Right atrium auricular region (tissue), 2 donors: Measurements from ENCODE around the gene DAZAP2. TPM values are rescaled to one million over a fixed set of nuclear protein-coding genes. Genes with fewer than 3 reads are reported as not detected.

Experiments
- DNase-seq: peaks from one replicate; pipeline ENCODE4 v3.0.0-alpha.2; 2019; ENCODE audit warnings: low spot score
- H3K27ac ChIP-seq, 2 donors: fragments of 200-600 bp; sonication (generic); 1 replicate in 1 of 2; 2 replicates in 1 of 2; pipeline ENCODE4 v1.5.1; 2016 to 2019
- H3K27me3 ChIP-seq, 2 donors: fragments of 200-600 bp; sonication (generic); one replicate each; pipeline versions ENCODE4 v1.5.1 to v1.6.0; 2017 to 2019
- H3K36me3 ChIP-seq: fragments of 200-600 bp; sonication (generic); one replicate; pipeline ENCODE4 v1.5.1; 2016
- H3K4me1 ChIP-seq, 2 donors: fragments of 200-600 bp; sonication (generic); one replicate each; pipeline versions ENCODE4 v1.5.1 to v1.6.0; 2017 to 2019
- H3K4me3 ChIP-seq, 2 donors: fragments of 200-600 bp; sonication (generic); 1 replicate in 1 of 2; 2 replicates in 1 of 2; pipeline ENCODE4 v1.5.1; 2017 to 2019; ENCODE audit warnings: mild to moderate bottlenecking in 1 of 2, moderate library complexity in 1 of 2
- H3K9me3 ChIP-seq, 2 donors: fragments of 200-600 bp; sonication (generic); one replicate each; pipeline ENCODE4 v1.5.1; 2019
- CTCF ChIP-seq, 2 donors: fragments of 200-600 bp; sonication (generic); IDR thresholded peaks; one replicate each; pipeline ENCODE4 v1.5.1; 2019; ENCODE audit warnings: antibody characterized with exemption in 2 of 2
- total RNA-seq, 2 donors: library from RNA; depleted of rRNA; stranded (reverse); fragments of >200 nt; gene quantifications; one replicate each; pipeline ENCODE4 v1.1.0, GENCODE V29; 2016

The DAZAP2 gene
- total RNA-seq, 2 donors from 2014 or later: 193 to 309 TPM

GRCh38 chr12:51200156-51200555, 38.5 kb upstream of the DAZAP2 start:
- no peak for TF ChIP-seq CTCF (IDR thresholded peaks at IDR 0.05)
- H3K36me3 ChIP-seq: no peaks in the 10 kb centered on the region
- H3K4me1 ChIP-seq: peaks cover 0 to 5% of the 10 kb centered on the region in 2 donors
- no peak overlapping the region for H3K4me3 ChIP-seq
- H3K9me3 ChIP-seq: no peaks in the 10 kb centered on the region
- no peak for DNase-seq
- no peaks in the 10 kb centered on the region for H3K27me3 ChIP-seq
- H3K27ac ChIP-seq: no peak overlapping the region

DNA sequence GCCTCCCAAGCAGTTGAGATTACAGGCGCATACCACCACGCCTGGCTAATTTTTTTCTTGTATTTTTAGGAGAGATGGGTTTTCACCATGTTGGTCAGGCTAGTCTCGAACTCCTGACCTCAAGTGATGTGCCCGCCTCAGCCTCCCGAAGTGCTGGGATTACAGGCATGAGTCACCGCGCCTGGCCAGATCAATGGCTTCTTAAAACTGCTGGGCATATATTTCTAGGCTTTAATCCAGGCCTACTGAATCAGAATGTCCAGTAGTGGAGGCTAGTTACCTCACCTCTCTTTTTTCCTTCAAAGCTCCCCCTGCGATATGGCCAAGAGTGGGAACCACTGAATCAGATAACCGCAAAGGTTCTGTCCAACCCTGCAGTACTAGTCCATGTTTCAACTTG, 37.8 kb upstream of the DAZAP2 start:
- no peak for TF ChIP-seq CTCF (IDR thresholded peaks at IDR 0.05)
- Histone ChIP-seq H3K4me1 (peaks cover 0 to 5% of the 10 kb centered on the region in 2 donors), H3K36me3 (no peaks in the 10 kb centered on the region), H3K27me3 (no peaks in the 10 kb centered on the region), H3K4me3 (no peak overlapping the region), H3K27ac (no peak overlapping the region), H3K9me3 (no peaks in the 10 kb centered on the region)
- DNase-seq: no peak

DNA sequence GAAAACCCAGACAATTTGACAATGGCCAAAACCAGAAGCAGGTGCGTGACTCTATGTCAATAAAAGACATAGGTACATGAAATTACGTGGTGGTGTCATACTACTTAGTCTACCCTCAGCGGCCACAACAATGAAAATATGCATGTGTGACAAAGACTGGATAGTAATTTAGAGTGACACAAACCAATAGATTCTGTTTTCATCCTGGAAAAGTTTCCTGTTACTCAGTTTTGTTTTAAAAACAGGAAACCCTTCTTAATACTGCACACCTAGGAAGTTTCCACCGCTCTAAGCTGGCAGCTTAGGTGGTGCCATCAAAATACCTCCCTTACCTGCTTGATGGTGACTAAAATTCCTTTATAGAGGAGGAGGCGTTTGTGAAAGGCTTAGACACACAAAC, 35.9 kb upstream of the DAZAP2 start:
- H3K4me3 ChIP-seq: no peak overlapping the region
- no peak for TF ChIP-seq CTCF (IDR thresholded peaks at IDR 0.05)
- no peaks in the 10 kb centered on the region for H3K36me3 ChIP-seq

DNA sequence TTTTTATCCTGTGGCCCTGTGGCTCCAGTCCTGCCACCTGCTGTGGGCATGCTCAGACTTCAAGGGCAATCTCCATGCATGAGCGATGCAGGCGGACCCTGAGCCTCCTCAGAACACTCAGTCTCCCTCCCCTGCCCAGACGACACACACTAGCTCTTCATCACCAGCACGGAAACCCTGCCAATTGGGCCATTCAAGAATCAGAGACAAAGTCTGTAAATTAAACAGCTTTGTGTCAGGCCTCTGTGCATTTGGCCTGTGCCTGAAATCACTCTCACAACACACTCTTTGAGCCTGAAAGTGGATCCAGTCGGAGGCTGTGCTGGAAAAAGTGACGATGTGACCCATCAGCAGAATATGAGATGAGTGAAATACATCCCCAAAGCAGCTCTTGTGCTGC, 33.3 kb upstream of the DAZAP2 start:
- no peaks in the 10 kb centered on the region for H3K27me3 ChIP-seq
- no peak overlapping the region for H3K27ac ChIP-seq
- no peak for TF ChIP-seq CTCF (IDR thresholded peaks at IDR 0.05)
- DNase-seq: no peak
- H3K9me3 ChIP-seq: no peaks in the 10 kb centered on the region
- H3K4me1 ChIP-seq: no peaks in the 10 kb centered on the region
- H3K4me3 ChIP-seq: no peak overlapping the region
- no peaks in the 10 kb centered on the region for H3K36me3 ChIP-seq

More for the DNA sequence above, 35.9 kb upstream of the DAZAP2 start:
- Histone ChIP-seq H3K27ac (no peak overlapping the region), H3K4me1 (no peaks in the 10 kb centered on the region), H3K27me3 (no peaks in the 10 kb centered on the region), H3K9me3 (no peaks in the 10 kb centered on the region)
- no peak for DNase-seq

GRCh38 chr12:51208016-51208660, 30.5 kb upstream of the DAZAP2 start:
- no peaks in the 10 kb centered on the region for H3K4me1 ChIP-seq

More at GRCh38 chr12:51208016-51208660, 30.5 kb upstream of the DAZAP2 start:
- no peak overlapping the region for H3K4me3 ChIP-seq
- H3K27me3 ChIP-seq: no peaks in the 10 kb centered on the region
- no peaks in the 10 kb centered on the region for H3K9me3 ChIP-seq
- TF ChIP-seq CTCF (IDR thresholded peaks at IDR 0.05): no peak
- no peaks in the 10 kb centered on the region for H3K36me3 ChIP-seq
- H3K27ac ChIP-seq: no peak overlapping the region
- DNase-seq: no peak
